ENCODE results near the gene ABCB10. TPM values are rescaled to one million over a fixed set of nuclear protein-coding genes. Genes with fewer than 3 reads are reported as not detected.
A peak's percentile ranks its signal among the peaks of the same experiment; 100 is the strongest.
"Not testable (repeated sequence)": the region's sequence is repeated elsewhere in the genome, so short reads cannot be mapped to it uniquely, and the experiment has no call there.

ABCB10 gene
- total RNA-seq: 10 to 100 TPM in 6 of 8 experiments, 1 to 10 TPM in 2; 7.1 to 15.1 (median 11.1) TPM

DNA sequence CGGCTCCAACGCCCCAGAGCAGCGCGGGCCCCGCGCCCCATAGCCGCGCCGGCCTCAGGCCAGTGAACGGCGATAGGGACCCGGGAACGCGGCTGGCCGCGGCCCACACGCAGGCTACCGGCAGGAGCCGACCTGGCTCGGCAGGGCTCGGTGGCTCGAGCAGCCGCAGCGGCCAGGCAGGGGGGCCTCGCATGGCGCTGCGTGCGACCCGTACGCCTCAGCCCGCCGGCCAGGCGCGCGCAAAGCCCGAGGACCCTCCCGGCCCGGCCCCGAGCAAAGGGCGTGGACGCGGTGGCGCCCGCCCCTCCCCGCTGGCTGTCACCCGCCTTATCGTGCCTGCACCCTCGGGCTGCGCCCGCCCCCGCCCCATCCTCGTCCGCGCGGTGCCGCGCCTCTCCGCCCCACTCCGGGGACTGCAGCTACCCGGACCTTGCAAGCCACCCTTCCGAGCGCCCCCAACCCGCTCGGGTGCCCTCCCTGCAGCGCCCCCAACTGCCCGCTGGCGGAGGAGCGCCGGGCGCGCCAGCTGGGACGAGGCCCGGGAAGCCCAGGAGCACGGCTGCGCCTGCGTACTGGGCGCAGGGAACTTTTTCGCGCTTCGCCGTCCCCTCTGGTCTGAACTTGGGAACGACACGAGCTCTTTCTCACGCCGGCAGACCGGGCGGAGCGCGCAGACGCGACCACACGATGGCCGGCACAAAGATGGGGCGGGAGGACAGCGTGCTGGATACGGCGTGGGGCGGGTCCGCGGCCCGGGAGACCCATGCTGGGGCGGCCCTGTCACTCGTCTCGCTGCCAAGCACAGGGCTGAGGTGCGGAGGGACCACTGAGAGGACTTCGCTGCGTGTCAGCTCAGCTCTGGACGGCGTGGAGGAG lies at the start of gene ABCB10:
Gene ABCB10, minus strand, starts transcription at position 248 of the 876 bp plus-strand sequence. Its CDS starts 55 bp downstream, at position 193.
- peaks cover 27 to 28% of the 10 kb centered on the region in 2 donors for H3K4me1 ChIP-seq (replicated peaks in 1 of 2)
- ATAC-seq (replicated peaks in 6 of 8): peak; percentile 79 to 90 (median 88)
- peak within 1 kb of the TSS; percentile 78 to 84 for H3K27ac ChIP-seq
- 0% methylated on average over 17 of the region's 109 CpGs; no CpG with 5 or more reads in 9 of the 10 experiments for WGBS, 10 experiments
- peak within 1 kb of the TSS; percentile 66 to 88 (median 70) for H3K4me3 ChIP-seq
- in situ Hi-C loops (cut with MboI; ENCODE audit: low pct_unique_long_range_greater_than_20kb in 2 of 9, low sequenced_read_pairs in 9 of 9, unreplicated experiment in 9 of 9): no loop called here

DNA sequence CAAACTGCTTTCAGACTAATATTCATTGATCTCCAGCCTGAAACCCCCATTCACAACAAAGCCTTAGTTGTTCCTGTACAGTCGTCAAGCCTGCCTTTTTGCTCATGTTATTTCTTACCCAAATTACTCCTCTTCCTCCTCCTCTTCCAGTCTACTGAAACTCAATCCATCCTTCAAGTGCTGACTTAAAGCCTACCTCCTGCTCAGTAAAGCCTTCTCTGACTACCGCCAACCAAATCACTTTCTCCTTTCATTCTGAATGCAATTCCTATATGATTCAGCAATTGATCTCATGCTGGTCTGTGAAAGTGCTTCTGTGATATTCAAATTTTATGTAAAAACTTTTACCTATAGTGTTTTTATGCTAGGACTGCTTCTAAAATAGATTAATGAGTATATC lies 48.9 kb upstream of the ABCB10 start:
- H3K4me3 ChIP-seq: no peak overlapping the region
- no peaks in the 10 kb centered on the region for H3K4me1 ChIP-seq (replicated peaks in 1 of 2)
- H3K27ac ChIP-seq: no peak overlapping the region
- 80 to 100% (median 94%) methylated on average over 1 to 2 of the region's 2 CpGs; no CpG with 5 or more reads in 2 of the 10 experiments for WGBS, 10 experiments
- ATAC-seq (replicated peaks in 6 of 8): no peak
- in situ Hi-C loops (cut with MboI; ENCODE audit: low pct_unique_long_range_greater_than_20kb in 2 of 9, low sequenced_read_pairs in 9 of 9, unreplicated experiment in 9 of 9): no loop called here

DNA sequence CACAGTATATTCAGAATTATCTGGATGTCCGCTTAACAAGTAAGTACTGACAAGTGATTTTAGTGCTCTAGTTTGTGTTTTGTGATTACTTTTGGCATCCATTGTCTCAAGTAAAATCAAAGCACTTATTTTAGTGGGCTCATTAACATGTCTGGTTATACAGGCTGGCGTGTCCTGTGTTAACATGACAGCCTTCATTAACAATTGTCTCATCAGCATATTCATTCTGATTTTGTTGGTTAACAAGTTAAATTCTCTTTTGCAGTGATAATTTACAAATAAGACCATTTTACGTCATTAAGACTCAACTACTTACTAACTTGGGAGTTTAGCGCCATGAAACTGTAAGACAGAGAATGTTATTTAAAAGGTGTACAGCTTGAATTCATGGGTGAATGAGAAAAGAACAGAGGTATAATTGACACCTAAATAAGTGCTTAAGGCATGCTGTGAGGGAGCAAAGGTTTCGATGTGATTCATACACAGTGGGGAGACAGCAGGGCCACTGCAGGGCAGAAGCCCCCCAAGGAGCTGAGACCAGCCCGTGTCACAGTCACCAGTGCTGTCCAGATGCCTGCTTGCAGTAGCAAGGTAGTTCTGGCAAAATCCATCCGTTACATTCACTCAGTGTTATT lies 45.0 kb upstream of the ABCB10 start:
- Histone ChIP-seq H3K4me3 (no peak overlapping the region), H3K4me1 (replicated peaks in 1 of 2) (no peaks in the 10 kb centered on the region), H3K27ac (no peak overlapping the region)
- in situ Hi-C loops (cut with MboI; ENCODE audit: low pct_unique_long_range_greater_than_20kb in 2 of 9, low sequenced_read_pairs in 9 of 9, unreplicated experiment in 9 of 9): no loop called here
- peak in 3 of 8 experiments; percentile 22 to 60 (median 24) for ATAC-seq (replicated peaks in 6 of 8)
- WGBS, 10 experiments: 40 to 100% (median 80%) methylated on average over 3 to 7 of the region's 7 CpGs

DNA sequence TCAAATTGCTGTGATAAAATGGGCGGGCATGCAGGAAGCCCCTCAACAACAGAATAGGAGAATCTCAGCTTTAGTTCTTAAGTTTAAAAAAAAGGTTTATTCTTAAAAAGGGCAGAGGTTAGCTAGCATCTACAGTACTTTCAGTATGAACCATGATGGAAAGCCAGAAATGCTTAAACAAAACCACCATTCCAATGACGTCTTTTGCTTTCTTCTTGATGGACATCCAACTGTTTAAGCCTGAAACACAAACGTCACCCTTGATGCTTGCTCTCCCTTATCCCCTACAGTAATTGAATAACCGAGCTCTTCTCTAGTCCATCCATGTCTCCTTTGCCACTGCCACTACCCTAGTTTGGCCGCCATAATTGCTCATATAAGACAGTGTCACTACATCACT lies 41.7 kb upstream of the ABCB10 start:
- 83 to 98% (median 95%) methylated on average over 2 to 5 of the region's 5 CpGs for WGBS, 10 experiments
- no peak overlapping the region for H3K4me3 ChIP-seq
- no peak overlapping the region for H3K27ac ChIP-seq
- H3K4me1 ChIP-seq (replicated peaks in 1 of 2): no peaks in the 10 kb centered on the region
- in situ Hi-C loops (cut with MboI; ENCODE audit: low pct_unique_long_range_greater_than_20kb in 2 of 9, low sequenced_read_pairs in 9 of 9, unreplicated experiment in 9 of 9): no loop called here
- no peak for ATAC-seq (replicated peaks in 6 of 8)

DNA sequence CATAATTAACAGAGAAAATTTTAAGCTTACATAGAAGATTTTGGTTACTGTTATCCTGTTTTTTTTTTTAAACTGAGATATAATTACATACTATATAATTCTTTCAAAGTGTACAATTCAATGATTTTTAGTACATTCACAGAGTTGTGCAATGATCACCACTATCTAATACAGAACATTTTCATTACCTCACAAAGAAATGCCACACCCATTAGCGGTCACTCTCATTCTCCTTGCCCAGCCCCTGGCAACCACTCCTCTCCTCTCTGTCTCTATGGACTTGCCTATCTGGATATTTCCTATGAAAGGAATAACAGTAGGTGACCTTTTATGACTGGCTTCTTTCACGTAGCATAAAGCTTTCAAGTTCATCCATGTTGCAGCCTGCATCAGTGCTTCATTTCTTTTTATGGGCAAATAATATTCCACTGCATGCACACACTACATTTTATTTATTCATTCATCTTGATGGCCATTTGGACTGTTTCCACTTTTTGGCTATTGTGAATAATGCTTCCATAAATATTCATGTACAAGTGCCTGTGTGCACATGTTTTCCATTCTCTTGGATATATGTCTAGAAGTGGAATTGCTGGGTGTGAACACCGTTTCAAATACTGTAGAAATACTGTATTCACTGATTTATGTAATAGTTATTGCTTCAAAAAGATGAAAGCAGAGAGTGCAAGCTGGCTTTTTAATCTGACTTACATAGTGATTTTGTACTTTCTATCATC lies 40.9 kb upstream of the ABCB10 start:
- H3K4me3 ChIP-seq: no peak overlapping the region
- ATAC-seq (replicated peaks in 6 of 8): peak in 4 of 8 experiments; percentile 41 to 88 (median 65)
- no peaks in the 10 kb centered on the region for H3K4me1 ChIP-seq (replicated peaks in 1 of 2)
- no peak overlapping the region for H3K27ac ChIP-seq
- in situ Hi-C loops (cut with MboI; ENCODE audit: low pct_unique_long_range_greater_than_20kb in 2 of 9, low sequenced_read_pairs in 9 of 9, unreplicated experiment in 9 of 9): no loop called here
- 0 to 100% (median 85%) methylated on average over 1 to 3 of the region's 3 CpGs for WGBS, 10 experiments

DNA sequence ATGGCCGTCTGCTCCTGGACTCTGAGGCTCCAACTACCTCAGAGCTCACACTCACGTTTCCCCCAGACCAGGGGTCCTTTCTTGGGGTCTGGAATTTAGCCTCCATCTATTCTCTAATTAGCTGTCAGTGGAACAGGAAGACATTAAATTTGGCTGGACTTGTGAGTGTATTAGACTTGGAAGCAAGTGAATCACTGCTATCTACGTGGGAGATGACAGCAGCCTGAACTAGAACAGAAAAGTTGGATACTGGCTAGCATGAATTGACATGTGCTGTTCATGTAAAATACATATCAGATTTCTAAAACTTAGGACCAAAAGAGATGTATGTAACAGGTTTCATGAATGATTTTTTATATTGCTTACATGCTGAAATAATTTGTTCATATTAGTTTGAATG lies 39.4 kb upstream of the ABCB10 start:
- Histone ChIP-seq H3K4me3 (no peak overlapping the region), H3K27ac (no peak overlapping the region), H3K4me1 (replicated peaks in 1 of 2) (no peaks in the 10 kb centered on the region)
- no peak for ATAC-seq (replicated peaks in 6 of 8)
- in situ Hi-C loops (cut with MboI; ENCODE audit: low pct_unique_long_range_greater_than_20kb in 2 of 9, low sequenced_read_pairs in 9 of 9, unreplicated experiment in 9 of 9): no loop called here
- WGBS, 10 experiments: 51 to 100% (median 80%) methylated on average over 1 to 3 of the region's 3 CpGs; no CpG with 5 or more reads in 1 of the 10 experiments

DNA sequence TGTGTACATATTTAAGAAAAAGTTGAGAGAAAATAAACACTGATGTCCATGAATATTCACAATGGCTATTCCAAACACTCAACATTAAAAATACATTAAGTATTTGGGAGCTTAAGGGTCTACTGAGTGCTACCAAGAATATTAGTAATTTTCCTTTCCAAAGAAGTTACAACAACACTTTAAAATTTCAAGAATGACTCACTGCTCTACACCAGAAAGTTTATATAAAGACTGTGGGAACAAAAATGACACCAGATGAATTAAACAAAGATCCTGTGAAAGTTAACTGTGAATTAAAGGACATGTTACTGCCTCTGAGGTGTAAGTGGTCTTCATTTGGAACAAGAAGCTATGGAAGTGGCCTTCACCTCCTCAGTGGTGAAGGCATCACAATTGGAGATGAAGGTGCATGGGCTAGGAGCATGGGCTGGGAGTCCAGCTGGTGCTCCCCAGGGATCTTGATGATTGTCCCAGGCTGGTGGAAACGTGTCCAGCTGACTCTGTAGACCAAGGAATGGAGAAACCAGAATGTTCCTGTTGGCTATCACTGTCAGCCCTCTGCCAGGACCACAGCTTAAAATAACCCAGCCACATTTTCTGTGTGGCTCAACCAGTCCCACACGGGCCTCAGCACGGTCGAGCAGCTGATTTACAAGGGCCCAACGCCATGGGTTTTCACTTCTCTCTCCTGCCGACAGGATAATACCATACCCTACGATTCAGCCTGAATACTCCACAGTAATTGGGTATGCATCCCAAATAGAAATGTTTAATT lies 38.6 kb upstream of the ABCB10 start:
- peak in 3 of 8 experiments; percentile 19 to 72 (median 28) for ATAC-seq (replicated peaks in 6 of 8)
- in situ Hi-C loops (cut with MboI; ENCODE audit: low pct_unique_long_range_greater_than_20kb in 2 of 9, low sequenced_read_pairs in 9 of 9, unreplicated experiment in 9 of 9): no loop called here

DNA sequence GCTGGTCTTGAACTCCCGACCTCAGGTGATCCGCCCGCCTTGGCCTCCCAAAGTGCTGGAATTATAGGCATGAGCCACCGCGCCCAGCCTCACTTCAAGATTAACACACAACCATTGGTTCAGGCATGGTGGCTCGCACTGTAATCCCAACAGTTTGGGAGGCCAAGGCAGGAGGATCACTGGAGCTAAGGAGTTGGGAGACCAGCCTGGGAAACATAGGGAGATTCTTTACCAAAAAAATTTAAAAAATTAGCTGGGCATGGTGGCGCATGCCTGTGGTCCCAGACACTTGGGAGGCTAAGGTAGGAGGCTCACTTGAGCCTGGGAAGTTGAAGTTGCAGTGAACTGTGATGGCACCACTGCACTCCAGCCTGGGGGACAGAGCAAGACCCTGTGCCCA lies 37.4 kb upstream of the ABCB10 start:
- H3K4me1 ChIP-seq (replicated peaks in 1 of 2); H3K4me3 ChIP-seq; in situ Hi-C loops (cut with MboI; ENCODE audit: low pct_unique_long_range_greater_than_20kb in 2 of 9, low sequenced_read_pairs in 9 of 9, unreplicated experiment in 9 of 9); ATAC-seq (replicated peaks in 6 of 8); H3K27ac ChIP-seq: not testable (repeated sequence)
- WGBS, 10 experiments: 95 to 100% (median 100%) methylated on average over 1 to 6 of the region's 7 CpGs; no CpG with 5 or more reads in 5 of the 10 experiments

More for the DNA sequence above, 38.6 kb upstream of the ABCB10 start:
- Histone ChIP-seq H3K27ac (no peak overlapping the region), H3K4me3 (no peak overlapping the region), H3K4me1 (replicated peaks in 1 of 2) (no peaks in the 10 kb centered on the region)
- WGBS, 10 experiments: 6 to 93% (median 70%) methylated on average over 2 to 7 of the region's 7 CpGs; no CpG with 5 or more reads in 2 of the 10 experiments

DNA sequence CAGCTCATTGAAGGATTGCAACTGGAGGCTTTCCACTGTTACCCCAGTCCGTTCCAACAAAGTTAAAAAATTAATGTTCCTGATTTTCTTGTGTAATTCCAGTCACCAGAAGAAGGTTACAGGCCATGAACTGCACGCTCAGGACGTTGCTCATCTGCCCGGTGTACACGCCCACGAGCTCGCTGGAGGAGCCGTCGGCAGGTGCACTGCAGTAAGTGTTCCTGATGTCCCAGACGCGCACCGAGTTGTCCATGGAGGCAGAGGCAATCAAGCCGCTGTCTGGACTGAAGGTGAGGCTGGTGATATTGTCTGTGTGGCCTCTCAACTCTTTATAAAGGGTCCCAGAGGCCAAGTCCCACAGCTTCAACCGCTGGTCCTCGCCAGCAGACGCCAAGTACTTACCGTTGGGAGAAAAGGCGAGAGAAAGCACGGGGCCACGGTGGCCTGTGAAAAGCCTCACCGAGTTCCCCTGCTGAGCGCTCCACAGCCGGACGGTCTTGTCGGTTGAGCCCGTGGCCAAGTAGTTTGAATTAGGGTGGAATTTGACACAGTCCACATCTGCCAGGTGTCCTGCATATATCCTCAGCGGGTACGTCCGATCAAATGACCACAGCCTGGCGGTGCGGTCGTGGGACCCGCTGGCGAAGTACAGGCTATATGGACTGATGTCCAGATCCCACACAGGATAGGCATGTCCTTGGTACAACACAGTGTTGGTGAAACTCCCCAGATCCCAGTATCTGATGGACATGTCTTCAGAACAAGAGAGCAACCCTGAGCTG lies 35.9 kb upstream of the ABCB10 start:
- Histone ChIP-seq H3K27ac (no peak overlapping the region), H3K4me3 (no peak overlapping the region), H3K4me1 (replicated peaks in 1 of 2) (no peaks in the 10 kb centered on the region)
- in situ Hi-C loops (cut with MboI; ENCODE audit: low pct_unique_long_range_greater_than_20kb in 2 of 9, low sequenced_read_pairs in 9 of 9, unreplicated experiment in 9 of 9): no loop called here
- ATAC-seq (replicated peaks in 6 of 8): no peak
- 94 to 100% (median 95%) methylated on average over 3 to 33 of the region's 34 CpGs; no CpG with 5 or more reads in 4 of the 10 experiments for WGBS, 10 experiments

DNA sequence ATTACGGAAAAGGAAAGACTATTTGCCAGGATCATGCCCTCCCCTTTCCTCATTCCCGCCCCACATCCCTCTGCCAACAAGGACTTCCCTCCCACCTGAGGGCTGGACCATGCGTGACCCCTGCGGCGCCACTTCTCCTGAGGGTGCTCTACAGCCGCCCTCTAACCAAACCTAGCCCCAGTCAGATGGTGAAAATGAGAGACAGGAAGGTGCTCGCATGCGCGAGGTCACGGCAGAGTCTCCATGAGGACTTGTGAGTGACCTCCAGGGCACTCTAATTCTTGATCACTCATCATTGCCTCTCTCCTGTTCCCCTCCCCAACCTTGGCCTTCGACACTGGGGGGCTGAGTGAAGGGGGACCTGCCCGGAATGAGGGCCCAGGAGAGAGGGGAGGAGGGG lies 35.3 kb upstream of the ABCB10 start:
- no peak for ATAC-seq (replicated peaks in 6 of 8)
- no peak overlapping the region for H3K27ac ChIP-seq
- no peak overlapping the region for H3K4me3 ChIP-seq
- H3K4me1 ChIP-seq (replicated peaks in 1 of 2): no peaks in the 10 kb centered on the region
- 90 to 100% (median 100%) methylated on average over 2 to 5 of the region's 12 CpGs; no CpG with 5 or more reads in 5 of the 10 experiments for WGBS, 10 experiments
- in situ Hi-C loops (cut with MboI; ENCODE audit: low pct_unique_long_range_greater_than_20kb in 2 of 9, low sequenced_read_pairs in 9 of 9, unreplicated experiment in 9 of 9): no loop called here

DNA sequence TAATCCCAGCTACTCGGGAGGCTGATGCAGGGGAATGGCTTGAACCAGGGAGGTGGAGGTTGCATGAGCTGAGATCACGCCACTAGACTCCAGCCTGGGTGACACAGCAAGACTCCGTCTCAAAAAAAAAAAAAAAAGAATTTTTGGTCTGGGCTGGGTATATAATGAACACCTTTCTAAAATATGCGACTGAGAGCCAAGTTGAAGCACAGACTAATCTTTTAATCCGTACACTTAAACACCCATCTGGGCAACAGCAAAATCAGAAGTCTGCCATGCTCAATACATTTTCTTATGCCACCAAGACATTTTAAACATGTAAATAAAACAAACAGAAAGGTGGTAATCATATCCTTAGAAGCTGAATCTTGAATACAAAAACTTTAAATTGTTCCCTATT lies 31.6 kb upstream of the ABCB10 start:
- no peaks in the 10 kb centered on the region for H3K4me1 ChIP-seq (replicated peaks in 1 of 2)
- WGBS, 10 experiments: 63 to 100% (median 95%) methylated on average over 2 to 5 of the region's 5 CpGs
- no peak for ATAC-seq (replicated peaks in 6 of 8)
- in situ Hi-C loops (cut with MboI; ENCODE audit: low pct_unique_long_range_greater_than_20kb in 2 of 9, low sequenced_read_pairs in 9 of 9, unreplicated experiment in 9 of 9): no loop called here
- no peak overlapping the region for H3K4me3 ChIP-seq
- H3K27ac ChIP-seq: no peak overlapping the region

DNA sequence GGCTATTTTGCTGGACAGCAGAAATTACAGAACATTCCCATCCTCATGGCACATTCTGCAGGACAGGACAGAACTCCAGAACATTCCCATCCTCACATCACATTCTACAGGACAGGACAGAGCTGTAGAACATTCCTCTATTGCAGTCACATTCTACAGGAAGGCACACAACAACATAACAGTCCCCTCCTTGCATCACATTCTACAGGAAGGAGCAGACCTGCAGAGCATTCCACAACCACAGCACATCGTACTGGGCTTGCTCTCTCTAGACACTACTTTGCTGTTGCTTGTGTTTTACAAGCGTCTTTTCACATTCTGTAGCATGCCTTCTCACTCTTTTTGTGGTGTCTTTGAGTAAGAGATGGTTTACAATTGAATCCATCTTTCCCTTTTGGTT lies 26.8 kb upstream of the ABCB10 start:
- Histone ChIP-seq H3K27ac (no peak overlapping the region), H3K4me3 (no peak overlapping the region), H3K4me1 (replicated peaks in 1 of 2) (no peaks in the 10 kb centered on the region)
- 0 to 100% (median 86%) methylated on average over 1 to 2 of the region's 2 CpGs; no CpG with 5 or more reads in 3 of the 10 experiments for WGBS, 10 experiments
- in situ Hi-C loops (cut with MboI; ENCODE audit: low pct_unique_long_range_greater_than_20kb in 2 of 9, low sequenced_read_pairs in 9 of 9, unreplicated experiment in 9 of 9): no loop called here
- no peak for ATAC-seq (replicated peaks in 6 of 8)
